ENCODE results near the gene FGF21. TPM values are rescaled to one million over a fixed set of nuclear protein-coding genes. Genes with fewer than 3 reads are reported as not detected.

The FGF21 gene
- total and polyA plus RNA-seq, 11 donors: not detected

DNA sequence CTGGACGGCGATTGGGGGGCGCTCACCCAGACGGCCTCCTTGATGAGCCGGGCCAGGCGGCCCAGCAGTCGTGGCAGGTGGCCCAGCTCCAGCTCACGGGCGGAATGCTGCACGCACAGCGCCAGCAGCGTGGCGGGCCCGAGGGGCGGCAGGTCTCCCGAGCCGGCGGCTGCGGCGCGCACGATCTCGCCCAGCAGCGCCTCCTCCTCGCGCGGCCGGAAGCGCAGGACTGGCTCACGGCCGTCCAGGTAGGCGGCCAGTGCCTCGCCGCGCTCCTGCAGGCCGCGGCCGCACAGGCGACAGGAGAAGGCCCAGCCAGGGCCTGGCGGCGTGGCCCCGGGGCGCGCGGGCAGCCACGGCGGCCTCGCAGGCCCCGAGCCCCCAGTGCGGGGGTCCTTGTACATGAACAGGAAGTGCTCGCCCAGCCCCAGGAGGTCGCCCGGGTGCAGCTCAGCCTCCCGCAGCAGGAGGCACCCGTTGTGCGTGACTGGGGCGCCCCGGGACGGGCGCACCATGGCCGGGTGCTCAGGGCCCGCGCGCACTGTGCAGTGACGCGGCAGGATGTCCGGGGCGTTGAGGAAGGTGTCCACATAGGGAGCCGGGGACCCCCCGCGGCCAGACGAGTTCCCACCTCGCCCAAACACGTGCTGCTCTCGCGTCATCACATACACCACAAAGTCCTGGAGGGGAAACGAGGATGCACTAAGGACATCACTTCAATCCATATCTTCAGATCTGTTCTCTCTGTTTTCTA lies 26.2 kb upstream of the FGF21 start:
- TF ChIP-seq POLR2A (IDR thresholded peaks at IDR 0.05): no peak
- TF ChIP-seq, protein P1, sequence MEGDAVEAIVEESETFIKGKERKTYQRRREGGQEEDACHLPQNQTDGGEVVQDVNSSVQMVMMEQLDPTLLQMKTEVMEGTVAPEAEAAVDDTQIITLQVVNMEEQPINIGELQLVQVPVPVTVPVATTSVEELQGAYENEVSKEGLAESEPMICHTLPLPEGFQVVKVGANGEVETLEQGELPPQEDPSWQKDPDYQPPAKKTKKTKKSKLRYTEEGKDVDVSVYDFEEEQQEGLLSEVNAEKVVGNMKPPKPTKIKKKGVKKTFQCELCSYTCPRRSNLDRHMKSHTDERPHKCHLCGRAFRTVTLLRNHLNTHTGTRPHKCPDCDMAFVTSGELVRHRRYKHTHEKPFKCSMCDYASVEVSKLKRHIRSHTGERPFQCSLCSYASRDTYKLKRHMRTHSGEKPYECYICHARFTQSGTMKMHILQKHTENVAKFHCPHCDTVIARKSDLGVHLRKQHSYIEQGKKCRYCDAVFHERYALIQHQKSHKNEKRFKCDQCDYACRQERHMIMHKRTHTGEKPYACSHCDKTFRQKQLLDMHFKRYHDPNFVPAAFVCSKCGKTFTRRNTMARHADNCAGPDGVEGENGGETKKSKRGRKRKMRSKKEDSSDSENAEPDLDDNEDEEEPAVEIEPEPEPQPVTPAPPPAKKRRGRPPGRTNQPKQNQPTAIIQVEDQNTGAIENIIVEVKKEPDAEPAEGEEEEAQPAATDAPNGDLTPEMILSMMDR (IDR thresholded peaks at IDR 0.05): peak in 1 of 12 donors; percentile 16
- Histone ChIP-seq H3K4me1 (peaks cover 5 to 33% (median 16%) of the 10 kb centered on the region in 12 donors), H3K36me3 (peaks cover 0 to 75% (median 16%) of the 10 kb centered on the region in 9 donors), H3K27me3 (peaks cover 0 to 4% (median 0%) of the 10 kb centered on the region in 9 donors), H3K9me3 (peaks cover 0 to 7% (median 0%) of the 10 kb centered on the region in 12 donors), H3K27ac (no peak overlapping the region), H3K4me3 (peak overlapping the region in 5 of 12 donors; percentile 6 to 21 (median 16))
- no peak for DNase-seq
- intact Hi-C loops (cut with DNase I): loop anchor here in 1 of 10 donors (10.0 kb wide), 1 partner anchor 54 kb away; the partner anchor contains the start of gene NTN5
- ATAC-seq: no peak
- WGBS, 4 donors: 58 to 73% (median 65%) methylated on average over 40 to 77 of the region's 77 CpGs

DNA sequence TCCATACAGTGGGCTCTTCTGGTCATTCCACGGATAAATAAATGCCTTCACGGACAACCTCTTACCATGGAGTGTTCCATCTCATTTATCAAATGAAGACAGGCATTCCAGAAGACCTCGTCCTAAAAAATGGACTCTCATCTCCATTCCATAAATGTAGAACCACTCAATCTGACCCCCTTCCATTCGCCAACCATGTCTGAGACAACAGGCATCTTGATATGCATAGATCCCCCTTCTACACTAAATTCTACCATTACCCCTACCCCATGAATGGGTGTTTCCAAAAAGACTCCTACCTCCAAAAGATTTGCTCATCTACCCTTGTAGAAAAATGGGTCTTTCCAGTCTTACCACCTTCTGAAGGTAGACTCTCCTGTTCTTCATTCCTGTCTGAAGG lies 23.9 kb upstream of the FGF21 start:
- no peak for ATAC-seq
- peaks cover 0 to 10% (median 4%) of the 10 kb centered on the region in 12 donors for H3K4me1 ChIP-seq
- no peak for DNase-seq
- no peak overlapping the region for H3K27ac ChIP-seq
- H3K27me3 ChIP-seq: peaks cover 0 to 4% (median 0%) of the 10 kb centered on the region in 9 donors
- TF ChIP-seq POLR2A (IDR thresholded peaks at IDR 0.05): no peak
- TF ChIP-seq, protein P1 (IDR thresholded peaks at IDR 0.05): no peak
- no peak overlapping the region for H3K4me3 ChIP-seq
- H3K36me3 ChIP-seq: peaks cover 0 to 68% (median 17%) of the 10 kb centered on the region in 9 donors
- H3K9me3 ChIP-seq: no peaks in the 10 kb centered on the region
- 89 to 93% (median 91%) methylated on average over 4 of the region's 4 CpGs for WGBS, 4 donors
- intact Hi-C loops (cut with DNase I): loop anchor here in 5 of 10 donors (10.0 kb wide), 1 partner anchor 57 kb away; the partner anchor contains the start of gene NTN5 (in 5 of the 5)

DNA sequence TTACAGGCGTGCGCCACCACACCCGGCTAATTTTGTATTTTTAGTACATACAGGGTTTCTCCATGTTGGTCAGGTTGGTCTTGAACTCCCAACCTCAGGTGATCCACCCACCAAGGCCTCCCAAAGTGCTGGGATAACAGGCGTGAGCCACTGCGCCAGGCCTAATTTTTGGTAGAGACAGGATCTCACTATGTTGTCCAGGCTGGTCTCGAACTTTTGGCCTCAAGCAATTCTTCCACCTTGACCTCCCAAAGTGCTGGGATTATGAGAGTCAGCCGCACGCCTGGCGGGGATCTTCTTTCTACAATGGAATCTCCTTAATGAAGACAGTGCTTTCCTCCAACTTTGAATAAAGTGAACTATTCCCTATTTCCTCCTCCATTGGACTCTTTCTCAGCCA lies 20.7 kb upstream of the FGF21 start:
- no peak for DNase-seq
- H3K27me3 ChIP-seq: peaks cover 0 to 7% (median 0%) of the 10 kb centered on the region in 9 donors
- ATAC-seq: no peak
- no peaks in the 10 kb centered on the region for H3K9me3 ChIP-seq
- TF ChIP-seq, protein P1 (IDR thresholded peaks at IDR 0.05): no peak
- TF ChIP-seq POLR2A (IDR thresholded peaks at IDR 0.05): no peak
- peaks cover 0 to 21% (median 11%) of the 10 kb centered on the region in 12 donors for H3K4me1 ChIP-seq
- WGBS, 4 donors: 96 to 99% (median 96%) methylated on average over 9 of the region's 9 CpGs
- H3K4me3 ChIP-seq: no peak overlapping the region
- no peak overlapping the region for H3K27ac ChIP-seq
- intact Hi-C loops (cut with DNase I): loop anchor here in 6 of 10 donors (5.0 to 10.0 kb wide), 2 partner anchors 57 to 60 kb away; partner anchors contain the start of gene NTN5 (in 5 of the 6)
- H3K36me3 ChIP-seq: peaks cover 0 to 55% (median 9%) of the 10 kb centered on the region in 9 donors

DNA sequence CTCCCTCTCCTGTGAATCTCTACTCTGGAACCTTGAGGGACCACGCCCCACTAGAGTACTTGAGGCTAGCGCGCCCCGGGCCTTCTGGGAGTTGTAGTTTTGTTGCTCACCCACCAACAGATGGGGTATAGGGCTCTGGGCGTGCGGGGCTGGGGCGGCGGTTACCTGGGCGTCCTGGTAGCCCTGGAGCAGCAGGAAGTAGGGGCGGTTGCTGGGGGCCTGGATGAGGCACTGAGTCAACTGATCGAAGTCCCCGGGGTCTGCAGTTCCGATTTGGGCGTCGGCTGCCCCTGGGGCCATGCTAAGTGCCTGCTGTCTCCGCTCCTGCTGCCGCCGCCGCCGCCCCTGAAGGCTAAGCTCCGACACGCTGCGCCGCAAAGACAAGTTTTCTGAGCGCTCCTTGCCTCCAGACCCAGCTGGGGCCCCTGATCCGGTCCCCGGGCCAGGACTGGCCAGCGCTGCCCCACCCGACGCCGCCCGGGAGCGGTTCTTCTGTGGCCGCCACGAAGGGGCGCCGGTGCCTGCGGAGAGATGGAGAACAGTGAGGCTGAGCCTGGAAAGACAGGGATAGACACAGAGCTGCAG lies 20.2 kb upstream of the FGF21 start:
- DNase-seq (peak in 1 of 5 donors; percentile 27), ATAC-seq (no peak)
- Histone ChIP-seq H3K9me3 (no peaks in the 10 kb centered on the region), H3K4me1 (peaks cover 0 to 21% (median 11%) of the 10 kb centered on the region in 12 donors), H3K27me3 (peaks cover 0 to 11% (median 0%) of the 10 kb centered on the region in 9 donors), H3K27ac (no peak overlapping the region), H3K4me3 (peak overlapping the region in 2 of 12 donors; percentile 2 to 19), H3K36me3 (peaks cover 0 to 50% (median 9%) of the 10 kb centered on the region in 9 donors)
- 47 to 52% (median 47%) methylated on average over 22 to 38 of the region's 38 CpGs for WGBS, 4 donors
- intact Hi-C loops (cut with DNase I): loop anchor here in 6 of 10 donors (5.0 to 10.0 kb wide), 2 partner anchors 58 to 60 kb away; partner anchors contain the start of gene NTN5 (in 5 of the 6)
- TF ChIP-seq, protein P1 (IDR thresholded peaks at IDR 0.05): no peak
- no peak for TF ChIP-seq POLR2A (IDR thresholded peaks at IDR 0.05)
